D721Med (cell line): ENCODE data around the gene DNMT3A.

Experiments
- DNase-seq: peaks from one replicate; pipeline ENCODE4 v3.0.0; 2011; ENCODE audit warnings: low spot score; ENCODE audit not compliant: insufficient read length
- FAIRE-seq: peaks from 2 replicates; lab custom pipeline; 2011; peaks lifted over from hg19 to GRCh38; lab: Jason Lieb, UNC
- TF ChIP-seq, protein P1 (sequence below): IDR thresholded peaks from 2 replicates; pipeline ENCODE4 v1.5.1; 2012; ENCODE audit warnings: mild to moderate bottlenecking, control low read depth; ENCODE audit not compliant: insufficient read depth; ENCODE audit errors: missing control alignments

The DNMT3A gene

DNA sequence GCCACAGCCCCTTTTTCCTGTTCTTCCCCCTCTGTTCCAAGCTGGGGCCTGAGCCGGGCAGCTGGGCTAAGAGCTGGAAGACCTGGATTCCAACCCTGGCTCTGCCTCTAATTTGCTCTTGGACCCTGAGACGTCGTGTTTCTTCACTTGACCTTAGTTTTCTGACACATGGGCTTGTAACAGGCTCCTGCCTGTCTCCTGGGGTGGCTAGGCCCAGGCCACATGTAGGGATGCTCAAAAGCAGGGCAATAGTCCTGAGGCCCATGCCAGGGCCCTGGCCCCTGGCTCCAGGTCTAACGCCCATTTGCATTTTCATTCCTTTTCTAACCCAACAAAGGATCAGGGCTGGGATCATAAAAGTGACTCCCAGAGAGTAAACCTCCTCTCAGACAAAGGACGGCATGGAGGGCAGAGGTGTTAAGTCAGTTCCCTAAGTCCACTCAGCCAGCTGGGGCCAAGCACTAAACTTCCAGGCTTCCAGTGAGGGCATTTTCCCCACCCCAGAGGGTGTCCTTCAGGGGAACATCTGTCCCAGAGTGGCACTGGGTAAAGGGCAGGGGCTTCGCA is 16.6 kb upstream of the DNMT3A start:
- no peak for FAIRE-seq

DNA sequence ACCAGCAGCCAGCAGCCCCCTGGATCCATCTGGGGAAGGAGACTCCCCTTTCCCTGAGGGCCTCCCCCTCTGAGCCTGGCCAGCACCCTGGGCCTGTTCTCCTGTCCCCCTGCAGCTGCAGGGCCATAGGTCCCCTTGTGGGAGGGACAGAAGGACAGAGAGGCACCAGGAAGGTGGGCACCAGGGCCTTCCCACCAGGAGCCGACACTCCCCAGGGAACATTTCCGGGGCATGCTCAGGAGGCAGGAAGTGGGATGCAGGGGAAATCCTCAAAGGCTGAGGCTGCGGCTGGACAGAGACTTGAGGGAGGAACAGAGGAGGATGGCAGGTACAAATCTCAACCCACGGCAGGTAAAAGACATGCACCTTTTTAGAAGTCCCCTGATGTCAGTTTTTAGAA is 14.4 kb upstream of the DNMT3A start:
- TF ChIP-seq, protein P1, sequence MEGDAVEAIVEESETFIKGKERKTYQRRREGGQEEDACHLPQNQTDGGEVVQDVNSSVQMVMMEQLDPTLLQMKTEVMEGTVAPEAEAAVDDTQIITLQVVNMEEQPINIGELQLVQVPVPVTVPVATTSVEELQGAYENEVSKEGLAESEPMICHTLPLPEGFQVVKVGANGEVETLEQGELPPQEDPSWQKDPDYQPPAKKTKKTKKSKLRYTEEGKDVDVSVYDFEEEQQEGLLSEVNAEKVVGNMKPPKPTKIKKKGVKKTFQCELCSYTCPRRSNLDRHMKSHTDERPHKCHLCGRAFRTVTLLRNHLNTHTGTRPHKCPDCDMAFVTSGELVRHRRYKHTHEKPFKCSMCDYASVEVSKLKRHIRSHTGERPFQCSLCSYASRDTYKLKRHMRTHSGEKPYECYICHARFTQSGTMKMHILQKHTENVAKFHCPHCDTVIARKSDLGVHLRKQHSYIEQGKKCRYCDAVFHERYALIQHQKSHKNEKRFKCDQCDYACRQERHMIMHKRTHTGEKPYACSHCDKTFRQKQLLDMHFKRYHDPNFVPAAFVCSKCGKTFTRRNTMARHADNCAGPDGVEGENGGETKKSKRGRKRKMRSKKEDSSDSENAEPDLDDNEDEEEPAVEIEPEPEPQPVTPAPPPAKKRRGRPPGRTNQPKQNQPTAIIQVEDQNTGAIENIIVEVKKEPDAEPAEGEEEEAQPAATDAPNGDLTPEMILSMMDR = no peak
- no peak for FAIRE-seq
- DNase-seq = no peak

More for the DNA sequence above, 16.6 kb upstream of the DNMT3A start:
- TF ChIP-seq, protein P1 = no peak
- no peak for DNase-seq

DNA sequence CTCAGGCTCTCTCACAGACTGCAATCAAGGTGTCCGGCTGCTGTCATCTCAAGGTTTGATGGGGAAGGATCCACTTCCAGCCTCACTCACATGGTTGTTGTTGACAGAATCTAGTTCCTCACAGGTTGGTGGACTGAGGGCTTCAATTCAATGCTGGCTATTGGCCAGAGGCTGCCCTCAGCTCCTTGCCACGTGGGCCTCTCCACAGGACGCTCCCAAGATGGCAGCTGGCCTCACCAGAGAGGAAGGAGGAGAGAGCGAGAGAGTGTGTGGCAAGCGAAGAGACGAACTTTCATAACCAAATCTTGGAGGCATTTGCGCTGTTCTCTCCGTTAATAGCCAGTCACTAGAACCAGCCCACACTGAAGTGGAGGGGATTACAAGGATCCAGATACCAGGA is 13.5 kb upstream of the DNMT3A start:
- no peak for DNase-seq
- FAIRE-seq = no peak
- TF ChIP-seq, protein P1 = no peak

DNA sequence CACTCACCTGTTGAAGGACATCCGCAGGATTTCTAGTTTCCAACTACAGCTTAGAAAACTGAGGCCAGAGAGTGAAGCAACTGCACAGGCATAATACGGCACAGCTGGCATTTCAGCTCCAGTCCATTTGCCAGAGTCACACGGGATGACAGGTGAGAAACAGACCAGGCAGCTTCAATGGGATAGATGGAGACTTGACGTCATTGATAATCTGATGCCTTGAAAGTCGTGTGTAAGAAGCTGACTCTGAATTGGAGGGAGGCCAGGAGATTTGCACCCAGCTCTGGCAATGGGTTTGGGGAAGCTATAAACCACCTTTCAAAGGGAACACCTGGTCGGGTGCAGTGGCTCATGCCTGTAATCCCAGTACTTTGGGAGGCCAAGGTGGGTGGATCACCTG is 12.4 kb upstream of the DNMT3A start:
- DNase-seq (no peak), FAIRE-seq (no peak)
- TF ChIP-seq, protein P1 = no peak

DNA sequence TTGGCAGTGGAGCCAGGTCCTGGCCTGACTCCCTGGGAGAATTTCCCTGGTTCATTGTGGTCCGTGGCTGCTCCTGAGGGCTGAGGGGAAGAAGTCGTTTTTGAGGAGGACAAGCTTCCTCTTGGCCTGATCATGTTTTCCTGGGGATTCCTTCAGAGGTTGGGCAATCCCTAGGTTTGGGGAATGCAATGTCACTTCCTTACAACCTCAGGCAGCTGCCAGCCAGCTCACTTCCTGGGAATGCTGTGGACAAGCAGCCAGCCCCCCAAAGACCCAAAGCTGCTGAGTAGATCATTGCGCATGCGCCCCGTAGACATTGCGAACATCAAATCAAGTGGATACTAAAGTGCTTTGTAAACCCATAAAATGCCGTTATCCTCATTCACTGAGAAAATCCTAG is 7.7 kb upstream of the DNMT3A start:
- no peak for FAIRE-seq

DNA sequence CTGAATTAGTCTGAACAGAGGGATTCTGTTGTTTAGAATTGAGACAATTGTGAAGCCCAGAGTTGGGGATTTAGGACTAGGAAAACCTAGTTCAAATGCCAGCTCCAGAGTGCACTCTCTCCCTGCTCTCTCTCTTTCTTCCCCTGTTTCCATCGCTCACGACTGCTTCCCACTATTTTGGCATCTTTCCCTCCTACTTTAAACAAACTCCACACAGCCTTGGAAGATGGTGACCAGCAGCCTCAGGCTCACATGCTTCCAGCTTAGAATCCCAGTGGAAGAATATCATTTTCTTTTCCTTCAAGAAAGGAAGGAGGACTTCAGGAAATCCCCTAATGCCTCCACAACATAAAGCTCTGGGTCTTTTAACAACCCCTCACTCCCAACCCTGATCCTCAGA is 6.1 kb upstream of the DNMT3A start:
- TF ChIP-seq, protein P1 = no peak
- FAIRE-seq (no peak), DNase-seq (no peak)

More for the DNA sequence above, 7.7 kb upstream of the DNMT3A start:
- TF ChIP-seq, protein P1 = no peak
- no peak for DNase-seq

DNA sequence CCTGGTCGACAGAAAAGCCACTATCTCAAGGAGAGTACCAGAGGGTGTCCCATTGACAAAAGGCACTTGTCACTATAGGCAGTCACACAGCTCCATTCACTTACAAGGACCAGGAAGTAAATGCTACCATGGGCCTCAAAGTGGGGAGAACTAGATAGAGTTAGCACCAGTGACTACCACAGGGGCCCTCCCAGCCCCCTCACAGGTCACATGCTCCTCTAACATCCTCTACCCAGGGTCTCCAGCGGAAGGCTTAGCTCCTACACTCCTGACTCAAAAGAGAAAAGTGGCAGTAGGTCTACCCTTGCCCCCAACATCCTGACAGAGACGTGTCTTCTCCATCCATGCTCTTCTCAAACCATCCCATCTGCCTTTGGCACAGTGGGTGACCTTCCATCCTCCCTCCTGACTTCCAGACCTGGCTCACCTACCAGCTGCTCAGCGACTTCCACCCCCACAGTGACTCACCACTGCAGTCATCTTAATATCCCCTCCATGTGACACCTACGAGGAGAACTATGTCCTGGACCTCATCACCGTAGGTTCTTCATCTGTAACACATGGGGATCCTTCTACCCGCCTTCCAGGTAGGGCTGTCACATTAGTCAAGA is 5.6 kb upstream of the DNMT3A start:
- DNase-seq (no peak), FAIRE-seq (no peak)
- TF ChIP-seq, protein P1 = no peak
